Left renal pelvis (tissue), 4 donors: ENCODE measurements around the gene PHF21B. TPM values are rescaled to one million over a fixed set of nuclear protein-coding genes. Genes with fewer than 3 reads are reported as not detected.

Experiments used
- DNase-seq, 4 donors: peaks; one replicate each; pipeline ENCODE4 v3.0.0-alpha.2; 2013; ENCODE audit warnings: low read depth in 4 of 4, low spot score in 3 of 4
- polyA plus RNA-seq, 4 donors: library from polyadenylated mRNA; unstranded; fragments of 120-200 nt; gene quantifications; one replicate each; pipeline ENCODE4 v1.2.1, GENCODE V29; 2013; ENCODE audit not compliant: insufficient read length in 4 of 4

The PHF21B gene
- polyA plus RNA-seq, 4 donors, result 2.2 to 6.9 (median 3.8) TPM

GRCh38 chr22:44940130-44940529 lies 69.7 kb downstream of the PHF21B start:
- no peak for DNase-seq

GRCh38 chr22:44939451-44939850 lies 70.4 kb downstream of the PHF21B start:
- no peak for DNase-seq

- no peak for DNase-seq
Measured at GRCh38 chr22:44938886-44939285, 70.9 kb downstream of the PHF21B start.

GRCh38 chr22:44937216-44937615 lies 72.6 kb downstream of the PHF21B start:
- no peak for DNase-seq

GRCh38 chr22:44936201-44936600 lies 73.6 kb downstream of the PHF21B start:
- no peak for DNase-seq

GRCh38 chr22:44935724-44936123 lies 74.1 kb downstream of the PHF21B start:
- no peak for DNase-seq

GRCh38 chr22:44934454-44934735 lies 75.4 kb downstream of the PHF21B start:
- DNase-seq, result no peak

GRCh38 chr22:44933666-44934453 lies 75.9 kb downstream of the PHF21B start:
- DNase-seq, result no peak

- no peak for DNase-seq
Measured at GRCh38 chr22:44932493-44932892, 77.3 kb downstream of the PHF21B start.

- no peak for DNase-seq
Measured at GRCh38 chr22:44931766-44932165, 78.0 kb downstream of the PHF21B start.

- DNase-seq, result peak in 2 of 4 donors; percentile 37 to 52
Measured at GRCh38 chr22:44931077-44931540, 78.7 kb downstream of the PHF21B start.

GRCh38 chr22:44930711-44931035 lies 79.1 kb downstream of the PHF21B start:
- no peak for DNase-seq

- no peak for DNase-seq
Measured at GRCh38 chr22:44930016-44930710, 79.6 kb downstream of the PHF21B start.

- DNase-seq, result no peak
Measured at GRCh38 chr22:44929359-44930015, 80.3 kb downstream of the PHF21B start.

GRCh38 chr22:44928711-44929358 lies 81.0 kb downstream of the PHF21B start:
- no peak for DNase-seq

GRCh38 chr22:44928136-44928463 lies 81.7 kb downstream of the PHF21B start:
- DNase-seq, result no peak

GRCh38 chr22:44927463-44928135 lies 82.2 kb downstream of the PHF21B start:
- no peak for DNase-seq

GRCh38 chr22:44926491-44927415 lies 83.1 kb downstream of the PHF21B start:
- DNase-seq, result no peak

- no peak for DNase-seq
Measured at GRCh38 chr22:44926124-44926475, 83.7 kb downstream of the PHF21B start.
